Eye (tissue), 1 donor: ENCODE results near the gene NANOS1.

Experiments
- DNase-seq: peaks from one replicate; pipeline ENCODE4 v3.0.0-alpha.2; 2015

The NANOS1 gene, protein sequence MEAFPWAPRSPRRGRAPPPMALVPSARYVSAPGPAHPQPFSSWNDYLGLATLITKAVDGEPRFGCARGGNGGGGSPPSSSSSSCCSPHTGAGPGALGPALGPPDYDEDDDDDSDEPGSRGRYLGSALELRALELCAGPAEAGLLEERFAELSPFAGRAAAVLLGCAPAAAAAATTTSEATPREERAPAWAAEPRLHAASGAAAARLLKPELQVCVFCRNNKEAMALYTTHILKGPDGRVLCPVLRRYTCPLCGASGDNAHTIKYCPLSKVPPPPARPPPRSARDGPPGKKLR

DNA sequence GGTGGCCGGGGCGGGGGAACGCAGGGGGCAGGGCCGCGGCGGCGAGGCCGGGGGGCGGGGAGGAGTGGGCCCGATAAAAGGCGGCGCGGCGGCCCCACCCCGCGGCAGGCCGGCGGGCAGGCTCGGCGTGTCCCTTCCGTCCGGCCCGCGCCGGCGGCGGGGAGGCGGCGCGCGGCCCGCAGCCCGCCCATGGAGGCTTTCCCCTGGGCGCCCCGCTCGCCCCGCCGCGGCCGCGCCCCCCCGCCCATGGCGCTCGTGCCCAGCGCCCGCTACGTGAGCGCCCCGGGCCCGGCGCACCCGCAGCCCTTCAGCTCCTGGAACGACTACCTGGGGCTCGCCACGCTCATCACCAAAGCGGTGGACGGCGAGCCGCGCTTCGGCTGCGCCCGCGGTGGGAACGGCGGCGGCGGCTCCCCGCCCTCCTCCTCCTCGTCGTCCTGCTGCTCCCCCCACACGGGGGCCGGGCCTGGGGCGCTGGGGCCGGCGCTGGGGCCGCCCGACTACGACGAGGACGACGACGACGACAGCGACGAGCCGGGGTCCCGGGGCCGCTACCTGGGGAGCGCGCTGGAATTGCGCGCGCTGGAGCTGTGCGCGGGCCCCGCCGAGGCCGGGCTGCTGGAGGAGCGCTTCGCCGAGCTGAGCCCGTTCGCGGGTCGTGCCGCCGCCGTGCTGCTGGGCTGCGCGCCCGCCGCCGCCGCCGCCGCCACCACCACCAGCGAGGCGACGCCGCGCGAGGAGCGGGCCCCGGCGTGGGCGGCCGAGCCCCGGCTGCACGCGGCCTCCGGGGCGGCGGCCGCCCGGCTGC is at the start of gene NANOS1:
Gene NANOS1 (plus strand): TSS at position 102 of the 808 bp plus-strand sequence. CDS start 88 bp downstream, at position 190.
- peak; percentile 74 for DNase-seq

DNA sequence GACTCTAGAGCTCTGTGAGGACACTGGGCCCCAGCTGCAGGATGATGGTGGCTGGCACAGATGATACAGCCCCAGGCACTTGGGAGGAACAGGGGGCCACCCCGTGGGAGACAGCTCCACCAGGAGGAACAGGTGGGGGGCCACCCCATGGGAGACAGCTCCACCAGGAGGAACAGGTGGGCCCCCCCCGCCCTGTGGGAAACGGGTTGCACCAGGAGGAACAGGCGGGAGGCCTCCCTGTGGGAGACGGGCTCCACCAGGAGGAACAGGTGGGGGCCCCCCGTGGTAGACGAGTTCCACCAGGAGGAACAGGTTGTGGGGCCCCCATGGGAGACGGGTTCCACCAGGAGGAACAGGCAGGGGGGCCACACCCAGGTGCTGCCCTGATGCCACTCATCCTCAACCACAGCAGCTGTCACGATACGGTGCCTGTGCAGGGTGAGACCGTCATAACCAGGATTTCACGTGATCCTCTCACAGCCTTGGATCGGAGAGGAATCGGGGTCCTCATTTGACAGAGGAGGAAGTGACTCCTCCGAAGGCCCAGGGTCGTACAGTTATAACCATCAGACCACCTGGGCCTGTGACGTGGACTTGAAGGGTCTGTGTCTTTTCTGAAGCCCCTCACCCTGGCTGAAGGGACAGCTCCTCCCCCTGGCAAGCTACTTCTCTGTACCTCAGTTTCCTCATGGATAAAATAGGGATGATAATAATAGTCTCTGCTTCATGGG is 49.2 kb upstream of the NANOS1 start:
- DNase-seq, result no peak

DNA sequence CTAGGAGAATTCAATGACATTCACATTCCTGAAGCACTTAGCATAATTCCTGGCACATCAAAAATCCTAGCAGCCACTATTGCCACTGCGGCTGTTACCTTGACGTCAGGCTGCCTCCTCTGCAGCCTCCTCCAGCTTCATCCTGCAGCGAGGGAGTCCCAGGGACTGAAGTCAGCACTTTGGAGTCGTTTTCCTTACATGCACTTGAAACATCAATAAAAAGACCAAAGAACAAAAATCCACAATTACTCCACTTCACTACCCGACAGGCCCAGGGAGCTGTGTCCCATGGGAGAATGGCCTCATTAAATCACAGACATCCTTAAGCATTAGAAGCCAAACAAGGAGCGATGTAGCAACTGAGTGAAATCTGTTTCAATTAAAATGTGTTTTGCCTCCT is 48.6 kb upstream of the NANOS1 start:
- no peak for DNase-seq

DNA sequence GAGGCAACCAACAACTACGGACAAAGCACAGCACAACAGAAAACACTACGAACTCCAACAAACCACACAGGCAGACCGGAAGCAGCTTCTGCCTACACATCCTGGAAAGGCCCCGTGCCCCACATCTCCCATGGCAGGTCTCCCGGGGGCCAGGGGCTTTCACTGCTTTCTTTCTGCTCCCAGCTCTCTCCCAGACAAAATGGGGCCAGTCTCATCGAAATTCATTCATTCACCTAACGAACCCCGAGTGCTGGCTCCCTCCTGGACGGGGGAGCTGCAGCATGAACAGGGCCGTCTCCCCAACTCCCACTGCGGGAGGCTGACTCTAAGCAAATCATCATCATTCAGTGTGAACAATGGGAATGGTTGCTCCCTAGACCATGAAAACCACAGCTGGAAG is 47.6 kb upstream of the NANOS1 start:
- DNase-seq, result no peak

DNA sequence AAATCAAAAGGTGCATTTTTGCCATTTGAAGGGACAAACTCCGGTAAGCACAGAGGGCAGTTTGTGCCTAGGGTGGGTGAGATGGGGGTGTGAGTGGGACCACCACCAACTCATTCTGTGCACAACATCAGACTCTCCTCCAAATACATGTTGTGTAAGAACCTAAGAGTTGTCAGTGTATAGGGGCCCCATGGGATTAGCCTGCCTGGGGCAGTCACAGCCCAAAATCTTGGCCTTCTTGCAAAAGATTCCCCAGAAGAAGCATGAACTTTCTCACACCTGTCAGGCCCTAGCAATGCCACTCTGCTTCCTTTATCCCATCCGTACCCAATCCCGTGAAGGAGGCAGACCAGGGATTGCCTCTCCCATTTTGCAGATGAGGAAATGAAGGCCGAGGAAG is 47.1 kb upstream of the NANOS1 start:
- DNase-seq, result no peak

DNA sequence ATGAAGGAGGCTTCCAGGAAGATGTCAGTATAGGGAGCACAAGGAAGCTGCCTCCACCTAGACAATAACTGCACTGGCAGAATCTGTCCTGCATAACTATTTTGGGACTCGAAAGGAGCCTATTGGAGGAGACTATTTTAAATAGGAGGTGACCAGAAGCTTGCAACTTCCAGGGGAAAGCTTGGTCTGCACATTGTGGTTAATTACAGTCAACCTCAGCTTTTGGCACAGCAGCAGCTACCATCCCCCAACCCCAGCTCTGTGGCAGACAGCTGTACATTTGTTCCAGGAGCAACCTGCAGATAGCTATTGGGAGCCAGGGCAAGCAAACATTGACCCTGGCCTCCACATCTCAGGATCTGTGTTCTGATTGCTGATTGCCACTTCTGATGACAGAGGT is 46.3 kb upstream of the NANOS1 start:
- no peak for DNase-seq

DNA sequence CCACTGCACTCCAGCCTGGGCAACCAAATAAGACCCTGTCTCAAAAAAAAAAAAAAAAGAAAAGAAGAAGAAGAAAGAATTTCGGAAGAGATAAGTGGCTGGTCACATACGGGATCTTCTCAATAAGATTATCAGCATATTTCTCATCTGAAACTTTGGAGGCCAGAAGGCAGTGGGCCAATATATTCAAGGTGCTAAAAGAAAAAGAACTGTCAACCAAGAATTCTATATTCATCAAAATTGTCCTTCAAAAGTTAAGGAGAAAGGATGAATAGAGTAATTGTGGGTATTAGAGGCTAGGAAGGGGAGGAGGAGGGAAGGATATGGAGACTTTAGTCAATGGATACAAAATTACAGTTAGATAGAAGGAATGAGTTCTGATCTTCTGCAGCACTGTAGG is 43.9 kb upstream of the NANOS1 start:
- DNase-seq, result no peak

DNA sequence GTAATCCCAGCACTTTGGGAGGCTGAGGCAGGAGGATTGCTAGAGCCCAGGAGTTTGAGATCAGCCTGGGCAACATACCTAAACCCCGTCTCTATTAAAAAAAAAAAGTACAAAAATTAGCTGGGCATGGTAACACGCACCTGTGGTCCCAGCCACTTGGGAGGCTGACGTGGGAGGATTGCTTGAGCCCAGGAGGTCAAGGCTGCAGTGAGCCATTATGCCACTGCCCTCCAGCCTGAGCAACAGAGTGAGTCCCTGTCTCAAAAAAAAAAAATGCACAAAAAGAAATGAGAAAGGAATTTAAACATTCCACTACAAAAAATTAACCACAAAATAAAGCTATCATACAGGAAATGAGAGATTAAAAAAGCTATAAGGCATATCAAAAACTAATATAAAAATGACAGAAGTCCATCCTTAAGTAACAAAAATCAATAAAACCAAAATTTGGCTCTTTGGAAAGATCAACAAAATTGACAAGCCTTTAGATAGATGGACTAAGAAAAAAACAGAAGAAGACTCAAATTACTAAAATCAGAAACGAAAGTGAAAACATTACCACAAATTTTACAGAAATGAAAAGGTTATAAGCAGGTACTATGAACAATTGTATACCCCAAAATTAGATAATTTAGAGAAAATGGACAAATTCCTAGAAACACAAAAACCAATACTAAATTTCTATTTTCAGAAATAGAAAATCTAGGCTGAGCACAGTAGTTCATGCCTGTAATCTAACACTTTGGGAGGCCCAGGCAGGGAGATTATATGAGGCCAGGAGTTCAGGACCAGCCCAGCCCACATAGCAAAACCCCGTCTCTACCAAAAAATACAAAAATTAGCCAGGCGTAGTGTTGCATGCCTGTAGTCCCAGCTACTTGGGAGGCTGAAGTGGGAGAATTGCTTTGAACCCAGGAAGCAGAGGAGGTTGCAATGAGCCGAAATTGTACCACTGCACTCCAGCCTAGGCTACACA is 42.4 kb upstream of the NANOS1 start:
- DNase-seq, result no peak

DNA sequence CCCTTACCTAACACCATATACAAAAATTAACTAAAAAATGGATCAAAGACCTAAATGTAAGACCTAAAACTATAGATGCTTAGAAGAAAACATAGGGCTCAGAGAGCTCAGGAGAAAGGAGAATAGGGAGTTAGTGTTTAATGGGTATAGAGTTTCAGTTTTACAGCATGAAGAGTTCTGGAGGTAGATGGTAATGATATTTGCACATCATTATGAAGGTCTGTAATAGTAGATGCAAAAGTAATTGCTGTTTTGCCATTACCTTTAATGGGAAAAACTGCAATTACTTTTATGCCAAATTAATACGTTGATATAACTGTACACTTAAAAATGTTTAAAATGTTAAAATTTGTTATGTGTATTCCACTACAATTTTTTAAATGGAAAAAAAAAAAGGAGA is 39.2 kb upstream of the NANOS1 start:
- no peak for DNase-seq

DNA sequence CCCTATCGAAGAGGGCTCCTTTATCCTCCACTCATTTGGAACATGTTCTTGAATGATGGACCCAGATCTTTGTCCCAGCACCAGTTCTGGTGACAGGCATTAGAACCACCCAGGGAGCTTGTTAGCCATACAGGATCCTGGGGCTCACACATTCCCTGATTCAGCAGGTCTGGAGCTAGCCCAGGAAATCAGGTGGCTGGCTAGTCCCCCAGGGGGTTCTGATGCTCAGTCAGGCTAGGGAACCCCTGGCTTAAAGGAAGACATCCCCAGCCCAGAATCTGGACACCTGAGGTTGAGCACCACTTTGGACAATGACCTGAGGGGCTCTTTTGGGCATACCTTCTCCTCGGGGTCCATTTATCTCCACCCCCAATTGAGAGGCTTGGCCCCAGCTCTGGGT is 37.0 kb upstream of the NANOS1 start:
- no peak for DNase-seq

DNA sequence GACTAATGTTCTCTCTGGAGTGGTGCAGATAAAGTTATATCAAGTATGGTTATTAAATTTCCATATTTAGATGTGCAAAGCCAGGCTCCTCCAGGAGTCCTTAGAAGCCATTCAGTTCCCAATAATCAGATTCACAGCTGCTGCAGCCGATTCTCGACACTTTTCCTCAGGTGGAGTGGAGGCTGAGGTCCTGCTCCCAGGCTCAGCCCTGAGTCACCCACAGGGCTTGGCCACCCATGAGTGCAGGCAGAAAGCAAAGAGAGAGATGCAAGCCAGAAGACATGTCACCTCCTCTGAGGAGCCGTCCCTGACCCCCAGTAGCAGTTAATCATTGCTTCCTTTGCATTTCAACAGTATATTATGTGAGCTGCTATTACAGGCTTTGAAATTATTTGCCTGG is 36.3 kb upstream of the NANOS1 start:
- DNase-seq, result no peak

DNA sequence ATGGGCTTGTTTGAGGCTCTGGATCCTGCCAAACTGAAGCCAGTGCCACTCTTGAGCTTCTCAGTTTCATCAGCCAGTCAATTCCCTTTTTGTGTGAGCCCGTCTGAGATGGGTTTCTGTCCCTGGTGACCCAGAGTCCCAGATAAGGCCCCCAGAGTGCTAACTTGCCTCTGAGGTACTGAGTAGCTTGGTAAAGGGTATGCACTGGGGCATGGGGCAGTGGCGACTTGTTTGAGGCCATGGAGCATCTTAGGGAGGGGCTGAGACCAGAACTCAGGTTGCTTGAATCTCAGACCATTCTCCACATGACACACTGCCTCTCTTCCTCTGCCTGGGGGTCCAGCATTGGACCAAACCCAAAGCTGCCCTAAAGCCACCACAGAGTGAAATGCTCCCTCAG is 35.2 kb upstream of the NANOS1 start:
- no peak for DNase-seq

DNA sequence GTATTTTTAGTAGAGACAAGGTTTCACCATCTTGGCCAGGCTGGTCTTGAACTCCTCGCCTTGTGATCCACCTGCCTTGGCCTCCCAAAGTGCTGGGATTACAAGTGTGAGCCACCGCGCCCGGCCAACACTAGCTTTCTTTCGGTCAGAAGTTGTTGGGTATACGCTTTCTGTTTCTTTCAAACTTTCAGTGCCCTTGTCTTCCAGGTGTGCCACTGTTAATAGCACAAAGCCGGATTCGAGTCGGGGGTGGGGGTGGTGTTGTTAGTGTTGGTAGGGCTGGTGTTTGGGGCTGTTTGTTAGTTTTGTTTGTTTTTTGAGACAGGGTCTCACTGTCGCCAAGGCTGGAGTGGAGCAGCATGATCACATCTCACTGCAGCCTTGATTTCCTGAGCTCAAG is 33.8 kb upstream of the NANOS1 start:
- DNase-seq, result no peak

DNA sequence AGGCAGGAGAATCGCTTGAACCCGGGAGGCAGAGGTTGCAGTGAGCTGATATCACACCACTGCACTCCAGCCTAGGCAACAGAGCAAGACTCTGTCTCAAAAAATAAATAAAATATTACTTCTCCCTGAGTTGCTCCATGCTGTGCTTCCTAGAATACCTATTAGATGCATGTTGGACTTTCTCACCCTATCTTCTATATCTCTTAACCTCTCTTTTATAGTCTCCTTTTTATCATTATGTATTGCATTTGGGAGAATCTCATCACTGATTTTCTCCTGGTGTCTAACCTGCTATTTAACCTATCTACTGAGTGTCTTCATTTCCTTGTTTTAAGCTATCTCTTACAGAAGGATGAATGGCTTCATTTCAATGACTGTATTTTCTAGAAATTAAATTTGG is 32.1 kb upstream of the NANOS1 start:
- DNase-seq, result no peak

DNA sequence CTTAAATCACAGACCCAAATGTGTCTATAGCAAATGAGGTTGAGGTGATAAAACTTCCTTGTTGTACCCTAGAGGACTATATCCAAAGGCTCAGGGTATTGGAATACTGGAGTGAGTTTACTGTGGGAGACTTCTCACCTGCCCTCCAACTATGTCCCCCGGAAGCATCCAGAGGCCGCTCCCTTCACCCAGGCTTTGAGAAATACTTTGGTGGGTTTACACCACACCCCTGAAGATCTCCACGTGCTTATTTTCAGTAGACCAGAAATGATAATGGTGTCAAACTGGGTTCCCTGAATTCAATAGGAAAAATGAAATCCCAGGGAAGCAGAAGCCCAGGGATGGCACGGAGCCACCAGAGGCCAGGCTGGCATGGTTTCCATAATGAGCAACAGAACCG is 31.3 kb upstream of the NANOS1 start:
- no peak for DNase-seq

DNA sequence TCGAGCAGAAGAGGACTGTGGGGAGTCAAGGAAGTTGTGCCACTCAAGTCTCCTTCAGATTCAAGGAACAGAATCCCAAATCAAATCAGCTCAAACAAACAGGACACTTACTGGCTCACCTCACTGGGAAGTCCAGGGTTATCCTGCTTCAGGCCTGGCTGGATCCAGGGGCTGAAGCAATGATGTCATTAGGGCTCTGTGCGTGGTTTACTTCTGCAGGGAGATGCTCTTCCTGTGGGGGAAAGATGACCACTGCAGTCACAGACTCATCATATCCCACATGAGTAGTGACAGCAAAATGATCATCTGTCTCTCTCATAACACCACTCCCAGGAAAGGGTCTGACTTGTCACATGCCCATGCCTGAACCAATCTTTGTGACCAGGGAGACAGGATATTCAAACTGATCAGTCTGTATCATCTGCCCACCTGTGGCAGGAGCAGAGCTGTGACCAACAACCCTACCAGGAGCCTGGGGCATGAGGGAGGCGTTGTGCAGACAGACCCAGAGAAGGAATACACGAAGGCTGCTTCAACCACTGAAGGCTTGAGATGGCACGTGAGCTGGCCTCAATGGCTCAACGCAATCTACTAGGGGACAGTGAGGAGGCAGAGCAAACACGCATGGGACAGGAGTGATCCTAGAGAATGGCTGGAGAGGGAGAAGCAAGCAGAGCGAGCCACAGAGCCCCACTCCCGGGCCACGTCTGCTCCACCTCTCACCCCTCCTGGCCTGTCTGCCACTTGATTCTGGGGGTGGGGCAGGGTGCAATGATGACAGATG is 27.6 kb upstream of the NANOS1 start:
- no peak for DNase-seq

DNA sequence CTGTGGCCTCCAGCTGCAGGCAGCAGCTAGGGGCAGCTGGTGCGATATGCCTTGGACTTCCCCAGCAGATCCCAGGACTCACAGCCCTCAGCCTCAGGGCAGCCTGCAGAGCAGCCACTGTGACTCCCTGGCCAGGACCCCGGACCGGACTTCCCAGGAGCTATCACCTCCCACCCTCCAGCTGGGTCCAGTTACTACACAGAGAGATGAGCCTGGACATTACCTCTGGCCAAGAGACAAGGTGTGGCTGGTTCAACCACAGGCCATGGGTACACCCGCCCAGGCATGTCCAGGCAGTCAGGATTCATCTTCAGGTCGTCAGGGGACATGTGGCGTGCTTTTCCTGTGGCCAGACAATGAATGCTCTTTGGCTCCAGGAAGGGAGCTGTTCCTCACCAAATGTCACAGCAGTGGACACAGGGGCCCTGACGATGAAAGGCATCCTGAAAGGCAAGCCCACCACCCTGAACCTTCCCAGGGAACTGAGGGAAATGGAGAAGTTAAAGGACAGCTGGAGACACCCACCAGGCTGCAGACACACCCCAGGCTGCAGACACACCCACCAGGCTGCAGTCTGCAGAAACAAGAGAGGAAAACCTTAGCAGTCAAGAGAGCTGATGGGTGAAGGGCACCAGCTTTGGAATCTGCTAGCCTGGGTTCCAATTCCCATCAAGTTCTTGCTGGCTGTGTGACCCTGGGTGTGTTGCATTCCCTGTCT is 25.8 kb upstream of the NANOS1 start:
- DNase-seq, result no peak

DNA sequence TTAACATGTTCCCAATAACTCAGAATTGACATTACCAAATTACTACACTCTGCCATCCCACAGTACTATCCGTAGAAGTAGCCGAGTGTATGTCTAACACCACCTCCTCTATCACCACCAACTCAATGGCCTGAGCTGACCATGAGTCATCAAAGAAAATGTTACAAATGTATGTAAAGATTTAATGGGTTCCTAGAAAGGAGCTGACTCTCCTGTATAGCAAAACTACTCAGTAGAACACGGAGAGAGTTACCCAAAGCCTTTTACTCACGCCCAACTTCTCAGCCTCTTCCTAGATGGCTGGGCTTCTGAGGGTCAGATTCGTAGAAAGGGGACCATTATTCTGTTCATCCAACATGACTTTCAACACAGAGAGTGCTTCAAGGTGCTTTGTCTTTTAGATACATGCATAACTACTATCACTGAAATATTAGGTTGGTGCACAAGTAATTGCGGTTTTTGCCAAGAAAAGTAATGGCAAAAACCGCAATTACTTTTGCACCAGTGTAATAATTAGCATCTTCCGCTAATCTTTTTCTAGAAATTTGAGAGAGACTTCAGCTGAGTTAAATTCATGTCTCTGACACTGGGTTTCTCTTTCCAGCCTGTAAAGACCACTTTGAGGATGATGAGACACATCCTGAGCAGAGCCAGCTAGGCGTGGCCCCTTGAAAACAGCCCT is 24.0 kb upstream of the NANOS1 start:
- no peak for DNase-seq

DNA sequence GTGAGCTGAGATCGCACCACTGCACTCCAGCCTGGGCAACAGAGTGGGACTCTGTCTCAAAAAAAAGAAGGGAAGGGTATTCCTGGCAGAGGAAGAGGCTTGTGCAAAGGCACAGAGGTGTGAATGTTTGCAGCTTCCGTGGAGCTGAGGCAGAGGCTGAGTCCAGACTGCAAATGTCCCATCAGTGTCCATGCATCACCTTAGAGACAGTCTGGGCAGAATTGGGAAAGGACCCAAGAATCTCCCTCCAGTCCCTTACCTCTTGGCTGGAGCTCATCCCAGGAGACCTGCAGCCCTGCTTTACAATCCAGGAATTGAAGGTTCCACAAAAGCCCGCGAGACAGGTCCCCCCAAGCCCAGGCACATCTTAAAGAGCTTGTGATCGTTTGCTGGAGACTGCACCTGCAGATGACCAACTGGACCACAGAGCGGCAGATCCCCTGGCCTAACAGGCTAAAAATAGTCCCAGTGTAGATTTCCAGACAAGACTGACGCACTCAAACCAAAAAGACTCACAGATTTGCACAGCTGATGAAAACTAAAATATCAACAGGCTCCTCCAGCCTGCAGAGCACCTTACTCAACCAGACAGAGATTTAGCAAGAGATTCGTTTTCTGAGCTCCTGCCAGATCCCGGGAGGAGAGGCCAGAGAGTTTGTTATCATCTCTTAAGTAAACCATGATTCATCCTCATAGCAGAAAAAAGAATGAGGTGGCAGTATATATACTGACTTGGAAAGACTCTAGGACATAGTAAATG is 22.9 kb upstream of the NANOS1 start:
- DNase-seq, result peak; percentile 59

DNA sequence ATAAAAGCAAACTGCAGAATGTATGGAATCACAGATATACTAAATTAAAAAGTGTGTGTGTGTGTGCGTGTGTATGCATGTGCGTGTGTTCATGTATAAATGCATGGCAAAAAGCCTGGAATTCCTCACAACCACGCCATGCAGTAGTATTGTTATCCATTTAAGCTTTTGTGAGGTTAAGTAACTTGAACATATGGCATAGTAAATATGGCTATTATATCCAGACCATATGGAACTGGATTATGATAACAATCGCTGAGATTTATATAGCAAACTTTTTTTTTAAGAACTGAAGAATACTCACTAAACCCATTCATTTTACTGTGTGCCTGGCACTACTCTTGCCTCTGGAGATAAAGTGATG is 22.3 kb upstream of the NANOS1 start:
- DNase-seq, result no peak
